HPDE6-E6E7 (cell line): Measurements from ENCODE around the gene SLC39A6.

Experiments
- DNase-seq: peaks from one replicate; pipeline ENCODE4 v3.0.0; 2011; ENCODE audit warnings: missing footprints; ENCODE audit errors: extremely low spot score

The SLC39A6 gene

GRCh38 chr18:36058674-36059073 lies 70.5 kb downstream of the SLC39A6 start:
- no peak for DNase-seq
